ENCODE results near the gene KCNIP3.

Gene KCNIP3

GRCh38 chr2:95329891-95330793 lies 33.0 kb downstream of the KCNIP3 start:
- H3K4me3 ChIP-seq (ENCODE audit: low read depth, low read length) = no peak overlapping the region
- no peak for TF ChIP-seq CTCF (IDR thresholded peaks at IDR 0.05; ENCODE audit: low read depth, low read length)

GRCh38 chr2:95330794-95331338 lies 33.7 kb downstream of the KCNIP3 start:
- no peak for TF ChIP-seq CTCF (IDR thresholded peaks at IDR 0.05; ENCODE audit: low read depth, low read length)
- no peak overlapping the region for H3K4me3 ChIP-seq (ENCODE audit: low read depth, low read length)

GRCh38 chr2:95331606-95332005 lies 34.5 kb downstream of the KCNIP3 start:
- TF ChIP-seq CTCF (IDR thresholded peaks at IDR 0.05; ENCODE audit: low read depth, low read length) = no peak
- H3K4me3 ChIP-seq (ENCODE audit: low read depth, low read length) = no peak overlapping the region

GRCh38 chr2:95332036-95332435 lies 34.9 kb downstream of the KCNIP3 start:
- no peak overlapping the region for H3K4me3 ChIP-seq (ENCODE audit: low read depth, low read length)
- no peak for TF ChIP-seq CTCF (IDR thresholded peaks at IDR 0.05; ENCODE audit: low read depth, low read length)

GRCh38 chr2:95333056-95333455 lies 35.9 kb downstream of the KCNIP3 start:
- H3K4me3 ChIP-seq (ENCODE audit: low read depth, low read length) = no peak overlapping the region
- TF ChIP-seq CTCF (IDR thresholded peaks at IDR 0.05; ENCODE audit: low read depth, low read length) = no peak

- H3K4me3 ChIP-seq (ENCODE audit: low read depth, low read length) = no peak overlapping the region
- no peak for TF ChIP-seq CTCF (IDR thresholded peaks at IDR 0.05; ENCODE audit: low read depth, low read length)
These were observed 36.8 kb downstream of the KCNIP3 start for GRCh38 chr2:95333888-95334338.

Measured in WI38 (cell line).